Measurements from ENCODE around the gene HTD2. TPM values are rescaled to one million over a fixed set of nuclear protein-coding genes. Genes with fewer than 3 reads are reported as not detected.

HTD2 gene
- total and polyA plus RNA-seq, 2 donors (not counting 3 experiments of a cell fraction or from before 2014, with no cell fraction given): 8.2 to 10.3 TPM

DNA sequence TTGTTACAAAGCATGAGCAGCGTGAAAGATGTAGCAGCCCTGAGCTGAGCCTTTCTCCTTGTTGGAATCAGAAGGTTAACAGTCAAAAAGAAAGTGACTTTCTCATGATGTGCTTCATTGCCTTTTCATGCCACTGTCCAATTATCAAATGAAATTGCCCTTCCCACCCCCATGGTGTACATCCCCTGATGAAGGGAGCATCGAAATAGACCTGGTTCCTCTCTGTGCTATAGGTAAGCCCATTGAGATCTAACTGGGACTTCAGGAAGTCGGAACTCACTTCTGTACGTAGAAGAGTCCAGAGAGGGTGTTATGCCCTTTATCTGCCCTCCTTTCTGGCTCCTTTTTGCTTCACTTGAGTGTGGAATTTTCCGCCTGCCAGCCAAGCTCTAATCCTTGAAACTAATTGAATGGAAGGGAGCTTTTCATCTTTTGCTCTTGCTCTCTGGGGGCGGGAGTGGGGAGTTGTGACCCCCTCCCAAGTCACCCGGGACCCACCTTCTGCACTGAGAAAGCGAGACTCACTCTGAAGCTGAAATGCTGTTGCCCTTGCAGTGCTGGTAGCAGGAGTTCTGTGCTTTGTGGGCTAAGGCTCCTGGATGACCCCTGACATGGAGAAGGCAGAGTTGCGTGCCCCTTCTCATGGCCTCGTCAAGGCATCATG, 47.8 kb upstream of the HTD2 start:
- intact Hi-C loops (cut with micrococcal nuclease): no loop called here

More for the DNA sequence above, 47.8 kb upstream of the HTD2 start:
- no peaks in the 10 kb centered on the region for H3K4me1 ChIP-seq (ENCODE audit: control insufficient read depth, extremely low read depth, insufficient read depth, low read length)
- H3K27ac ChIP-seq (ENCODE audit: insufficient read depth, low read depth, low read length): no peak overlapping the region
- no peak overlapping the region for H2AFZ ChIP-seq (ENCODE audit: low read depth, low read length)
- H3K4me3 ChIP-seq (replicated peaks in 1 of 3; ENCODE audit: insufficient read depth in 1 of 3, low read depth in 1 of 3, low read length in 3 of 3): no peak overlapping the region
- ChIA-PET POLR2A (no interaction called here), CTCF (no interaction called here)
- no peaks in the 10 kb centered on the region for H3K9me1 ChIP-seq (replicated peaks; ENCODE audit: control insufficient read depth, extremely low read depth, insufficient read depth, low read length)
- dilution Hi-C loops (cut with MboI; ENCODE audit: extremely low pct_ligation_motif_present, low sequenced_read_pairs): no loop called here
- no peaks in the 10 kb centered on the region for H3K9me3 ChIP-seq (replicated peaks; ENCODE audit: control insufficient read depth, insufficient read depth, low read length)
- BruUV-seq (replicated peaks): no TSS peak
- H3K4me2 ChIP-seq (ENCODE audit: insufficient read depth, low read length): no peak overlapping the region
- no peaks in the 10 kb centered on the region for H3K79me2 ChIP-seq (ENCODE audit: control insufficient read depth, insufficient read depth, low read length)
- H4K20me1 ChIP-seq (replicated peaks; ENCODE audit: control insufficient read depth, extremely low read depth, insufficient read depth, low read length): no peaks in the 10 kb centered on the region
- H3K27me3 ChIP-seq (ENCODE audit: control insufficient read depth in 2 of 2, insufficient read depth in 2 of 2, low read length in 2 of 2): no peaks in the 10 kb centered on the region
- DNase-seq (ENCODE audit: low read depth, low spot score): no peak
- no peak for FAIRE-seq
- H3K9ac ChIP-seq (replicated peaks; ENCODE audit: extremely low read depth, insufficient read depth, low read length): no peak overlapping the region
- no peaks in the 10 kb centered on the region for H3K36me3 ChIP-seq (ENCODE audit: control insufficient read depth in 2 of 2, extremely low read depth in 1 of 2, insufficient read depth in 2 of 2, low read length in 2 of 2)
- TF ChIP-seq, protein P1, sequence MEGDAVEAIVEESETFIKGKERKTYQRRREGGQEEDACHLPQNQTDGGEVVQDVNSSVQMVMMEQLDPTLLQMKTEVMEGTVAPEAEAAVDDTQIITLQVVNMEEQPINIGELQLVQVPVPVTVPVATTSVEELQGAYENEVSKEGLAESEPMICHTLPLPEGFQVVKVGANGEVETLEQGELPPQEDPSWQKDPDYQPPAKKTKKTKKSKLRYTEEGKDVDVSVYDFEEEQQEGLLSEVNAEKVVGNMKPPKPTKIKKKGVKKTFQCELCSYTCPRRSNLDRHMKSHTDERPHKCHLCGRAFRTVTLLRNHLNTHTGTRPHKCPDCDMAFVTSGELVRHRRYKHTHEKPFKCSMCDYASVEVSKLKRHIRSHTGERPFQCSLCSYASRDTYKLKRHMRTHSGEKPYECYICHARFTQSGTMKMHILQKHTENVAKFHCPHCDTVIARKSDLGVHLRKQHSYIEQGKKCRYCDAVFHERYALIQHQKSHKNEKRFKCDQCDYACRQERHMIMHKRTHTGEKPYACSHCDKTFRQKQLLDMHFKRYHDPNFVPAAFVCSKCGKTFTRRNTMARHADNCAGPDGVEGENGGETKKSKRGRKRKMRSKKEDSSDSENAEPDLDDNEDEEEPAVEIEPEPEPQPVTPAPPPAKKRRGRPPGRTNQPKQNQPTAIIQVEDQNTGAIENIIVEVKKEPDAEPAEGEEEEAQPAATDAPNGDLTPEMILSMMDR (IDR thresholded peaks at IDR 0.05; ENCODE audit: extremely low read depth in 1 of 2, insufficient read depth in 1 of 2, low read depth in 1 of 2, low read length in 2 of 2): no peak
- TF ChIP-seq GATA2 (IDR thresholded peaks at IDR 0.05; ENCODE audit: insufficient read depth, insufficient read length, low read depth, low read length) (no peak), POLR2A (IDR thresholded peaks at IDR 0.05; ENCODE audit: low read depth, low read length) (no peak), POLR2AphosphoS5 (IDR thresholded peaks at IDR 0.05; ENCODE audit: insufficient read depth, low read depth, low read length) (no peak), FOS (IDR thresholded peaks at IDR 0.05; ENCODE audit: borderline replicate concordance, insufficient read depth, low read length) (no peak), JUN (IDR thresholded peaks at IDR 0.05; ENCODE audit: borderline replicate concordance, insufficient read depth, insufficient read length, low read depth) (no peak), MYC (IDR thresholded peaks at IDR 0.05; ENCODE audit: low read depth, low read length) (no peak), EZH2 (IDR thresholded peaks at IDR 0.05; ENCODE audit: borderline replicate concordance, low read depth, low read length, severe bottlenecking) (no peak)
- TF ChIP-seq, protein P2, sequence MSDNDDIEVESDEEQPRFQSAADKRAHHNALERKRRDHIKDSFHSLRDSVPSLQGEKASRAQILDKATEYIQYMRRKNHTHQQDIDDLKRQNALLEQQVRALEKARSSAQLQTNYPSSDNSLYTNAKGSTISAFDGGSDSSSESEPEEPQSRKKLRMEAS (IDR thresholded peaks at IDR 0.05; ENCODE audit: insufficient read depth, insufficient read length): no peak

All from endothelial cell of umbilical vein (primary cell).